Prostate gland (tissue), 2 donors: ENCODE data around the gene PCDH9. TPM values are rescaled to one million over a fixed set of nuclear protein-coding genes. Genes with fewer than 3 reads are reported as not detected.

ENCODE experiments used
- DNase-seq: peaks from one replicate; pipeline ENCODE4 v3.0.0-alpha.2; 2019; ENCODE audit warnings: low spot score
- H3K27ac ChIP-seq, 2 donors: fragments of 200-600 bp; sonication (generic); 2 replicates each; pipeline ENCODE4 v1.5.1; 2017 to 2019
- H3K27me3 ChIP-seq: fragments of 200-600 bp; sonication (generic); replicated peaks from 2 replicates; pipeline ENCODE4 v1.5.1; 2019; ENCODE audit not compliant: insufficient read depth
- H3K36me3 ChIP-seq, 2 donors: fragments of 200-600 bp; sonication (generic); 1 replicate in 1 of 2; 2 replicates in 1 of 2; pipeline versions ENCODE4 v1.5.1 to v1.8.1; 2017 to 2019
- H3K4me1 ChIP-seq: fragments of 200-600 bp; sonication (generic); replicated peaks from 2 replicates; pipeline ENCODE4 v1.5.1; 2019
- H3K4me3 ChIP-seq, 2 donors: fragments of 200-600 bp; sonication (generic); 2 replicates each; pipeline ENCODE4 v1.5.1; 2017 to 2019
- H3K9me3 ChIP-seq: fragments of 200-600 bp; sonication (generic); 2 replicates; pipeline ENCODE4 v1.5.1; 2017
- POLR2A ChIP-seq: fragments of 450-650 bp; IDR thresholded peaks from one replicate; pipeline ENCODE4 v1.6.1; 2016; ENCODE audit warnings: antibody characterized with exemption, mild to moderate bottlenecking
- POLR2AphosphoS5 ChIP-seq: sonication (generic); formaldehyde crosslinking; IDR thresholded peaks from one replicate; pipeline ENCODE4 v1.6.1; 2017; ENCODE audit warnings: antibody characterized with exemption
- WGBS: methylation state at CpG from one replicate; pipeline ENCODE4 v1.1.5; 2018; 5-methylcytosine and 5-hydroxymethylcytosine counted together
- intact Hi-C: fragments of 100-400 bp; cut with DNase I; formaldehyde crosslinking; loops from one replicate; pipeline ENCODE4 v1.14.2; 2022
- total RNA-seq, 2 donors: library from RNA; depleted of rRNA; stranded (reverse); fragments of >200 nt; gene quantifications; one replicate each; pipeline ENCODE4 v1.1.0, GENCODE V29; 2016
- TF ChIP-seq, protein P1 (sequence below), 4 experiments: fragments of 200-600 bp in 2 of 4; fragments of 450-650 bp in 2 of 4; sonication (generic) in 2 of 4; IDR thresholded peaks; 1 replicate in 3 of 4; 2 replicates in 1 of 4; pipeline ENCODE4 v1.5.1; 2016 to 2019; ENCODE audit warnings: antibody characterized with exemption in 4 of 4, mild to moderate bottlenecking in 2 of 4, moderate library complexity in 2 of 4

The PCDH9 gene
- total RNA-seq, 2 donors from 2014 or later = 1.8 to 5.5 TPM

DNA sequence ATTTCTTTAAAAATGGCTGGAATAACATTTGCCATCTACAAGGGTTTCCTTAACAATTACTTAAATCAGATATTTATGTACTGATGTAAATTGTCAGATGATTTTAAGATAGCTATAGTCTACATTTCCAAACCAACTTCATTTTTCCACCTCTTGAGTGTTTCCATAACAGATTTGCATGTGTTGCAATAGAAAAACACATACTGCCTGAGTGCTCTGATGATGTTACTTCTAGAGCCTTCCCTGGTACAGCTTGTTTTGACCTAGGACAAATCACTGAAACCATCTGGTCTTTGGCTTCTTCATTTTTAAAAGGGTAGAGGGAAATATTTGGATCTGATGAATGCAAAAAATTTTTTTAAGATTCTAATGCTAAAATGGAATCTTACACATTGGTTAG, 245.9 kb downstream of the PCDH9 start:
- no peak for DNase-seq
- Histone ChIP-seq H3K27ac (no peak overlapping the region), H3K27me3 (no peaks in the 10 kb centered on the region), H3K36me3 (no peaks in the 10 kb centered on the region), H3K9me3 (no peaks in the 10 kb centered on the region), H3K4me1 (no peaks in the 10 kb centered on the region), H3K4me3 (no peak overlapping the region)
- TF ChIP-seq, protein P1, sequence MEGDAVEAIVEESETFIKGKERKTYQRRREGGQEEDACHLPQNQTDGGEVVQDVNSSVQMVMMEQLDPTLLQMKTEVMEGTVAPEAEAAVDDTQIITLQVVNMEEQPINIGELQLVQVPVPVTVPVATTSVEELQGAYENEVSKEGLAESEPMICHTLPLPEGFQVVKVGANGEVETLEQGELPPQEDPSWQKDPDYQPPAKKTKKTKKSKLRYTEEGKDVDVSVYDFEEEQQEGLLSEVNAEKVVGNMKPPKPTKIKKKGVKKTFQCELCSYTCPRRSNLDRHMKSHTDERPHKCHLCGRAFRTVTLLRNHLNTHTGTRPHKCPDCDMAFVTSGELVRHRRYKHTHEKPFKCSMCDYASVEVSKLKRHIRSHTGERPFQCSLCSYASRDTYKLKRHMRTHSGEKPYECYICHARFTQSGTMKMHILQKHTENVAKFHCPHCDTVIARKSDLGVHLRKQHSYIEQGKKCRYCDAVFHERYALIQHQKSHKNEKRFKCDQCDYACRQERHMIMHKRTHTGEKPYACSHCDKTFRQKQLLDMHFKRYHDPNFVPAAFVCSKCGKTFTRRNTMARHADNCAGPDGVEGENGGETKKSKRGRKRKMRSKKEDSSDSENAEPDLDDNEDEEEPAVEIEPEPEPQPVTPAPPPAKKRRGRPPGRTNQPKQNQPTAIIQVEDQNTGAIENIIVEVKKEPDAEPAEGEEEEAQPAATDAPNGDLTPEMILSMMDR (IDR thresholded peaks at IDR 0.05) = no peak
- TF ChIP-seq POLR2A = no peak
- no peak for TF ChIP-seq POLR2AphosphoS5
- intact Hi-C loops = no loop called here

- no peak overlapping the region for H3K4me3 ChIP-seq
- H3K27me3 ChIP-seq = no peaks in the 10 kb centered on the region
- no peak for TF ChIP-seq POLR2AphosphoS5
- TF ChIP-seq, protein P1 (IDR thresholded peaks at IDR 0.05) = no peak
- no peak for TF ChIP-seq POLR2A
- no peak overlapping the region for H3K27ac ChIP-seq
- H3K9me3 ChIP-seq = no peaks in the 10 kb centered on the region
- no peaks in the 10 kb centered on the region for H3K4me1 ChIP-seq
- no peaks in the 10 kb centered on the region for H3K36me3 ChIP-seq
- 92% methylated on average over 7 of the region's 7 CpGs for WGBS
- intact Hi-C loops = no loop called here
- DNase-seq = no peak
These were observed 248.2 kb downstream of the PCDH9 start for GRCh38 chr13:66981912-66982311.

GRCh38 chr13:66977161-66977560, 253.0 kb downstream of the PCDH9 start:
- H3K4me1 ChIP-seq = no peaks in the 10 kb centered on the region
- H3K9me3 ChIP-seq = no peaks in the 10 kb centered on the region
- TF ChIP-seq POLR2AphosphoS5 (no peak), POLR2A (no peak)
- TF ChIP-seq, protein P1 (IDR thresholded peaks at IDR 0.05) = no peak
- no peak overlapping the region for H3K27ac ChIP-seq
- H3K36me3 ChIP-seq = no peaks in the 10 kb centered on the region
- no peak overlapping the region for H3K4me3 ChIP-seq
- intact Hi-C loops = no loop called here
- WGBS = 86% methylated on average over 4 of the region's 4 CpGs
- no peaks in the 10 kb centered on the region for H3K27me3 ChIP-seq
- no peak for DNase-seq

DNA sequence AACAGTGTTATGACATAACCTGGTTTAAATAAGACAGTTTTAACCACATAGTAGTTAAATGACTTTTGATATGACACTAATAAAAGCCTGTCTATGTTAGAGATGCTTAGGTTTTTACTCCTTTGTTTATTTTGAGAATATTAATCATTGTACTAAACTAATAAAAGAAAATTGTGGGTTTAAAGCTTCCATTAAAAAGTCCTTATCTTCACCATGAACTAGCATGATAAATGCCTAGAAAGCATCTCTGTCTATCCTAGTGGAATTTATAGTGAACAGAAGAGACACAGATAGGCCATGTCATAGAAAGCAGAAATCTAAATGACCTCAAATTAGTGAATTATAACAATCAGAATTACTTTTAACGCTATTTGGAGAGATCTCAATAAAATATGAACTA, 255.2 kb downstream of the PCDH9 start:
- Histone ChIP-seq H3K4me1 (no peaks in the 10 kb centered on the region), H3K4me3 (no peak overlapping the region), H3K27me3 (no peaks in the 10 kb centered on the region), H3K9me3 (no peaks in the 10 kb centered on the region), H3K36me3 (no peaks in the 10 kb centered on the region), H3K27ac (no peak overlapping the region)
- 21% methylated on average over 1 of the region's 1 CpG for WGBS
- intact Hi-C loops = no loop called here
- DNase-seq = no peak
- no peak for TF ChIP-seq POLR2AphosphoS5
- TF ChIP-seq, protein P1 (IDR thresholded peaks at IDR 0.05) = no peak
- no peak for TF ChIP-seq POLR2A

- TF ChIP-seq POLR2A (no peak), POLR2AphosphoS5 (no peak)
- TF ChIP-seq, protein P1 (IDR thresholded peaks at IDR 0.05) = no peak
- DNase-seq = no peak
- no peaks in the 10 kb centered on the region for H3K4me1 ChIP-seq
- WGBS = 88% methylated on average over 1 of the region's 1 CpG
- H3K36me3 ChIP-seq = no peaks in the 10 kb centered on the region
- H3K27ac ChIP-seq = no peak overlapping the region
- no peaks in the 10 kb centered on the region for H3K9me3 ChIP-seq
- H3K4me3 ChIP-seq = no peak overlapping the region
- no peaks in the 10 kb centered on the region for H3K27me3 ChIP-seq
- intact Hi-C loops = no loop called here
These were observed 256.0 kb downstream of the PCDH9 start for GRCh38 chr13:66974174-66974573.
